Upper lobe of right lung (tissue), 1 donor: Measurements from ENCODE around the gene GFPT1. TPM values are rescaled to one million over a fixed set of nuclear protein-coding genes. Genes with fewer than 3 reads are reported as not detected.
A peak's percentile ranks its signal among the peaks of the same experiment; 100 is the strongest.

Experiments
- ATAC-seq: fragments of 200-7000 bp; cut with Tn5 transposase; one replicate; pipeline ENCODE4 v1.9.1; 2020; ENCODE audit warnings: mild to moderate bottlenecking, moderate library complexity
- DNase-seq: peaks from one replicate; pipeline ENCODE4 v3.0.0-alpha.2; 2020
- H3K27ac ChIP-seq: fragments of 200-600 bp; one replicate; pipeline ENCODE4 v1.8.0; 2022
- H3K27me3 ChIP-seq: fragments of 200-600 bp; one replicate; pipeline ENCODE4 v1.8.0; 2022; ENCODE audit warnings: mild to moderate bottlenecking
- H3K36me3 ChIP-seq: fragments of 200-600 bp; one replicate; pipeline ENCODE4 v1.8.0; 2022
- H3K4me1 ChIP-seq: fragments of 200-600 bp; one replicate; pipeline ENCODE4 v1.8.0; 2022
- H3K4me3 ChIP-seq: fragments of 200-600 bp; one replicate; pipeline ENCODE4 v1.8.0; 2022; ENCODE audit warnings: mild to moderate bottlenecking
- H3K9me3 ChIP-seq: fragments of 200-600 bp; one replicate; pipeline ENCODE4 v1.8.0; 2022
- intact Hi-C: fragments of 100-400 bp; cut with DNase I; formaldehyde crosslinking; loops from one replicate; pipeline ENCODE4 v1.11.0; 2022
- total RNA-seq: library from RNA; stranded (reverse); fragmentation: NEBNext Ultra II Directional; extraction: Animal tissue kit (Norgen Biotek cat#: 25700); gene quantifications from one replicate; pipeline ENCODE4 v1.2.1, GENCODE V29; 2021
- TF ChIP-seq, protein P1 (sequence below): fragments of 200-600 bp; IDR thresholded peaks from one replicate; pipeline ENCODE4 v1.8.0; 2022; ENCODE audit warnings: antibody characterized with exemption
- donor health status: DM: no; HTN: yes; CAD: no; lungs with severe emphysema.

The GFPT1 gene
- total RNA-seq, 1 donor from 2014 or later, result 68.2 TPM

DNA sequence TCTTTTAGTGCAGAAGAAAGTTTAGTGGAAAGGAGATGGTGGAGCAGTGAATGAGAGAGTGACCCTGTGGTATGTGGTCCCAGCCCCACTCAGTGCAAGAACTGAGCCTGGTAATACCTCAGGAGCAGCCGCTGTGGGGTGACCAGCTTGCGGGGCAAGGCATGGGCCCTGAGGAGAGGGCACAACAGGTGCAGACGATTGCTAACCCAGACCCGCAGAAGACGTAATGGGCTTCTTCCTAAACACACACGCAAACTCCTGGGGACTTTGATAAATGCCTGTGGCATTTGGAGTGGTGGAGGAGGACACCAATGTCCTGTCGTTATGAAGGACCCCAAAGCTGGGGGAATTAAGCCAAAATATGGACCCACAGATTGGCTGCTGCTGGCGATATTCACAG, 78.7 kb downstream of the GFPT1 start:
- H3K9me3 ChIP-seq, result no peaks in the 10 kb centered on the region
- ATAC-seq (no peak), DNase-seq (no peak)
- peak overlapping the region; percentile 86 for H3K27ac ChIP-seq
- intact Hi-C loops, result loop anchor here (10.0 kb wide), 1 partner anchor 294 kb away; the partner anchor contains the start of gene ANTXR1
- TF ChIP-seq, protein P1, sequence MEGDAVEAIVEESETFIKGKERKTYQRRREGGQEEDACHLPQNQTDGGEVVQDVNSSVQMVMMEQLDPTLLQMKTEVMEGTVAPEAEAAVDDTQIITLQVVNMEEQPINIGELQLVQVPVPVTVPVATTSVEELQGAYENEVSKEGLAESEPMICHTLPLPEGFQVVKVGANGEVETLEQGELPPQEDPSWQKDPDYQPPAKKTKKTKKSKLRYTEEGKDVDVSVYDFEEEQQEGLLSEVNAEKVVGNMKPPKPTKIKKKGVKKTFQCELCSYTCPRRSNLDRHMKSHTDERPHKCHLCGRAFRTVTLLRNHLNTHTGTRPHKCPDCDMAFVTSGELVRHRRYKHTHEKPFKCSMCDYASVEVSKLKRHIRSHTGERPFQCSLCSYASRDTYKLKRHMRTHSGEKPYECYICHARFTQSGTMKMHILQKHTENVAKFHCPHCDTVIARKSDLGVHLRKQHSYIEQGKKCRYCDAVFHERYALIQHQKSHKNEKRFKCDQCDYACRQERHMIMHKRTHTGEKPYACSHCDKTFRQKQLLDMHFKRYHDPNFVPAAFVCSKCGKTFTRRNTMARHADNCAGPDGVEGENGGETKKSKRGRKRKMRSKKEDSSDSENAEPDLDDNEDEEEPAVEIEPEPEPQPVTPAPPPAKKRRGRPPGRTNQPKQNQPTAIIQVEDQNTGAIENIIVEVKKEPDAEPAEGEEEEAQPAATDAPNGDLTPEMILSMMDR, result no peak
- no peaks in the 10 kb centered on the region for H3K27me3 ChIP-seq
- H3K4me1 ChIP-seq, result peaks cover 33% of the 10 kb centered on the region
- H3K36me3 ChIP-seq, result no peaks in the 10 kb centered on the region
- no peak overlapping the region for H3K4me3 ChIP-seq

DNA sequence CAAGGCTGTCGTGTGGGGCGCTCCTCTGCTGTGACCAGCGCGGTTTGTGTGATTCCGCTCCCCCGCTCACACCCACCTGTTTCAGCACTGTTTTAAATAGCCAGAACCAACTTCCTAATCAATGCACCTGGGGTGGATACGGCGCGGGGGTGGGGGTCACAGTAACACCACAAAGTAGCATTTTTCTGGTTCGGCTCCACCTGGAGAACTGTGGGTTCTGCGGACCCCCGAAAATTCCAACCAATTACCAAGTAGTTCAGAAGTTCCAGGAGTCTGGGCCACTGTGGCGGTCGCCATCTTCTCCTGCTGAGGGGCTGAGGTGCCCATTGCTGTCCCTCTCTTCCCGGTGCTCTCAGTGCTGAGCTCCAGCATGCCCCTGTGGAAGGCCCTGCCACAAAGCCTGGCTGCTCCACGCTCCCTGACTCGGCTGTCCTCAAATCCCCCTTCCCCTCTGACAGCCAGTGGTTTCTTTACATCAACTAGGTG, 79.4 kb downstream of the GFPT1 start:
- TF ChIP-seq, protein P1, result no peak
- Histone ChIP-seq H3K4me1 (peaks cover 33% of the 10 kb centered on the region), H3K4me3 (peak overlapping the region; percentile 62), H3K36me3 (no peaks in the 10 kb centered on the region), H3K27ac (peak overlapping the region; percentile 1), H3K27me3 (no peaks in the 10 kb centered on the region), H3K9me3 (no peaks in the 10 kb centered on the region)
- intact Hi-C loops, result loop anchor here (10.0 kb wide), 1 partner anchor 293 kb away; the partner anchor contains the start of gene ANTXR1
- DNase-seq (no peak), ATAC-seq (no peak)

DNA sequence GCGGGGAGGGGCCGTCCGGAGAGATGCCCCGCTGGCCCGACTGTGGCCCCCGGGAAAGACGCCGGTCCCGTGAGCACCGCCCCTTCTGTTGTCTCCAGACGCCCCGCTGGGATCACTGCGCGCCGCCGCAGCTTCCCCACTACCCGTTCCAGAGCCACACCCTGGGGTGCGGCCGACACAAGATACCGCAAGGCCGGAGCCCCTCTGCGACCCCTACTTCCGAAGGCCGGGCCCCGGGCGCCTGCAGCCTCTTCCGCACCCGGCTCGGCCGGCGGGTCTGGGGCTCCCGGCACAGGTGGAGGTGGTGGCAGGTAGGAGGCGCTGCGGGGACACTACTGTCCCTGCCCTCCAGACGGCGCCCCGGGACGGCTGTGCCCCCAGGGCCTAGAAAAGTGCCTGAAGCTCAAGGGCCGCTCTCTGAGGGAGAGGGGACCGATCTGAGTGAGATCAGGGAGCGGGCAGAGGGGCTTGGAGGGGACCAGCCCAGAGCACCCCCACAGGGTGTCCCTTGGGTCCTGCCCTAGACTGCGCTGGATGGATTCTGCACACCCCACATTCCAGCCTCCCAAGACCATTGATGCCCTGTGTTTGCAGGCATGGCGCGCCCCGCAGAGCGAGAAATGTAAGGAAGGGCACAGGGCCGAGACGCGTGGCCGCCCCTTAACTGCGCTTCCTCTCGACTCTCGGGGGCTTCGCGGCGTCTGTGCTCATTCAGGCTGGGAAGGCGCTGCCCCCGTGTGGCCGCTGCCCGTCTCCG, 80.0 kb downstream of the GFPT1 start:
- peaks cover 33% of the 10 kb centered on the region for H3K4me1 ChIP-seq
- intact Hi-C loops, result loop anchor here (10.0 kb wide), 1 partner anchor 292 kb away; the partner anchor contains the start of gene ANTXR1
- no peaks in the 10 kb centered on the region for H3K36me3 ChIP-seq

DNA sequence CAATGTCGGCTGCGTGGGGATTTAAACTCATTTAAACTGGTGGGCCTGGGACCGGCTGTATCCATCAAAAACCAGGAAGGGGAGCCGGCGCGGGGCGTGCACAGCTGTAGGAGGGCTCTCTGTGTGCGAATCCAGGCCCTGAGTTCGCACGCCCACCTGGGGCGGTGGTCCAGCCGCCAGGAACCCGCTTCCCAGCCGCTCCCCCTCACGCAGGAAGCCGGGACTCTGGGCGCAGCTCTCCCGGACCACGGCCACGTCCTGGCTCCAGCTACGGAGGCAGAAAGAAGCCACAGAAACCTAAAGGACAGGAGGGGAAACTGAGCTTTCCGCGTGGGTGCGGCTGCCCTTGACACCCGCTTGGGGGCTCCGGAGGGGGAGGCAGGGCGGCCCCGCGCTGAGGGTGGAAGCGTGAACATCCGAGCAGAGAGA, 80.6 kb downstream of the GFPT1 start:
- no peak for ATAC-seq
- Histone ChIP-seq H3K9me3 (no peaks in the 10 kb centered on the region), H3K4me3 (peak overlapping the region; percentile 62), H3K36me3 (no peaks in the 10 kb centered on the region), H3K27ac (peak overlapping the region; percentile 83), H3K27me3 (no peaks in the 10 kb centered on the region), H3K4me1 (peaks cover 33% of the 10 kb centered on the region)
- TF ChIP-seq, protein P1, result no peak
- peak; percentile 66 for DNase-seq
- intact Hi-C loops, result loop anchor here (10.0 kb wide), 1 partner anchor 292 kb away; the partner anchor contains the start of gene ANTXR1

More for the DNA sequence above, 80.0 kb downstream of the GFPT1 start:
- Histone ChIP-seq H3K9me3 (no peaks in the 10 kb centered on the region), H3K27me3 (no peaks in the 10 kb centered on the region), H3K27ac (peak overlapping the region; percentile 83), H3K4me3 (peak overlapping the region; percentile 62)
- ATAC-seq, result peak; percentile 89
- DNase-seq, result peak; percentile 86
- TF ChIP-seq, protein P1, result peak; percentile 74

DNA sequence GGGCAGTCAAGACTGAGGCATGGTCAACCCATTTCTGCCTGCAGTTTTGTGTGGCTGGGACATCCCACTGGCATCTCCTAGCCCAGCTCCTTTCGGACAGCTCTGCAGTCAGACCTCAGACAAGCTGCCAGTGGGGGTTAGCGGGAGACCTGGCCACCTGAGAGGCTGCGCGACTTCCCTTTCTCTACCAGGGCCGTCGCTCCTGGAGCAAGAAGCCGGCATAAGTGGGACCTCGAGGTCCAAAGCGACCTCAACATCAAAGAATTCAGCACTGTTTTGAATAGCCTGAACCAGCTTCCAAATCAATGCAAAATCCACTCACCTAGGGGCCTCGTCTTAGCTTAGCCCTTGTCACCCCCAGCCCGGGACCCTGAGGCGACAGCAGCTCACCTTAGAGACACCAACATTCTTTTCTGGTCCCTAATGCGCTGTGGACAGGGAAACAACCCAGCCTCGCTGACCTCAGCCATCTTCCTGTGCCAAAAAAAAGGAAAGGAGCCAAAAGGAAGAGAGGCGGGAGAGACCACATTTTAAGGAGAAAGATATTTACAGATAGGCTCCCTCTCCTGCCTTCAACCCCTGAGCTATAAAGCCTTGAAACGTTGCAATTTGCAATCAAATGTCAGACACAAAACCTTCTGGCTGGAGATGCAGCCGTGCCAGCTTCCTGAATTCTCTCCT, 81.2 kb downstream of the GFPT1 start:
- peak overlapping the region; percentile 83 for H3K27ac ChIP-seq
- intact Hi-C loops, result loop anchor here (10.0 kb wide), 1 partner anchor 291 kb away; the partner anchor contains the start of gene ANTXR1
- H3K4me1 ChIP-seq, result peaks cover 33% of the 10 kb centered on the region
- peak overlapping the region; percentile 62 for H3K4me3 ChIP-seq
- no peaks in the 10 kb centered on the region for H3K36me3 ChIP-seq
- DNase-seq, result no peak
- ATAC-seq, result no peak
- no peaks in the 10 kb centered on the region for H3K9me3 ChIP-seq
- H3K27me3 ChIP-seq, result no peaks in the 10 kb centered on the region
- TF ChIP-seq, protein P1, result no peak
